ENCODE results near the gene SEC61G. TPM values are rescaled to one million over a fixed set of nuclear protein-coding genes. Genes with fewer than 3 reads are reported as not detected.

Gene SEC61G
- total RNA-seq, result 81.5 TPM

GRCh38 chr7:54758702-54759592 is at the start of gene SEC61G:
Gene SEC61G (minus strand): TSS chr7:54759211. CDS start chr7:54757588, 1,623 bp downstream.
- Histone ChIP-seq H3K9me3 (no peaks in the 10 kb centered on the region), H3K4me1 (peaks cover 32% of the 10 kb centered on the region), H3K27ac (peak within 1 kb of the TSS; percentile 80), H3K36me3 (peaks cover 0 to 6% of the 10 kb centered on the region in 2 donors), H3K4me3 (peak within 1 kb of the TSS; percentile 86 to 99), H3K27me3 (no peaks in the 10 kb centered on the region)
- intact Hi-C loops (cut with DNase I), result no loop called here
- TF ChIP-seq POLR2AphosphoS5 (IDR thresholded peaks at IDR 0.05; ENCODE audit: insufficient read depth in 1 of 2, low read depth in 1 of 2), result peak; percentile 97 to 98
- no peak for TF ChIP-seq CTCF (IDR thresholded peaks at IDR 0.05)
- TF ChIP-seq POLR2A (IDR thresholded peaks at IDR 0.05), result peak in 1 of 2 donors; percentile 76
- peak in 1 of 2 donors; percentile 98 for DNase-seq (ENCODE audit: extremely low spot score in 2 of 2)

GRCh38 chr7:54802841-54803240 is 43.8 kb upstream of the SEC61G start:
- H3K27me3 ChIP-seq, result no peaks in the 10 kb centered on the region
- no peak overlapping the region for H3K27ac ChIP-seq
- H3K4me3 ChIP-seq, result no peak overlapping the region
- H3K9me3 ChIP-seq, result no peaks in the 10 kb centered on the region
- peaks cover 6% of the 10 kb centered on the region for H3K4me1 ChIP-seq
- intact Hi-C loops (cut with DNase I), result no loop called here
- no peaks in the 10 kb centered on the region for H3K36me3 ChIP-seq
- no peak for DNase-seq (ENCODE audit: extremely low spot score in 2 of 2)
- TF ChIP-seq POLR2A (IDR thresholded peaks at IDR 0.05) (no peak), CTCF (IDR thresholded peaks at IDR 0.05) (no peak), POLR2AphosphoS5 (IDR thresholded peaks at IDR 0.05; ENCODE audit: insufficient read depth in 1 of 2, low read depth in 1 of 2) (no peak)

- Histone ChIP-seq H3K36me3 (no peaks in the 10 kb centered on the region), H3K4me1 (peaks cover 8% of the 10 kb centered on the region), H3K27ac (no peak overlapping the region), H3K9me3 (no peaks in the 10 kb centered on the region), H3K4me3 (no peak overlapping the region), H3K27me3 (no peaks in the 10 kb centered on the region)
- TF ChIP-seq POLR2A (IDR thresholded peaks at IDR 0.05) (no peak), POLR2AphosphoS5 (IDR thresholded peaks at IDR 0.05; ENCODE audit: insufficient read depth in 1 of 2, low read depth in 1 of 2) (no peak)
- no peak for DNase-seq (ENCODE audit: extremely low spot score in 2 of 2)
- intact Hi-C loops (cut with DNase I), result no loop called here
Measured at GRCh38 chr7:54802114-54802513, 43.1 kb upstream of the SEC61G start.

GRCh38 chr7:54799792-54800191 is 40.8 kb upstream of the SEC61G start:
- TF ChIP-seq POLR2A (IDR thresholded peaks at IDR 0.05), result no peak
- no peak for TF ChIP-seq POLR2AphosphoS5 (IDR thresholded peaks at IDR 0.05; ENCODE audit: insufficient read depth in 1 of 2, low read depth in 1 of 2)
- TF ChIP-seq CTCF (IDR thresholded peaks at IDR 0.05), result no peak
- intact Hi-C loops (cut with DNase I), result no loop called here
- Histone ChIP-seq H3K9me3 (no peaks in the 10 kb centered on the region), H3K4me1 (peaks cover 8% of the 10 kb centered on the region), H3K36me3 (no peaks in the 10 kb centered on the region), H3K27me3 (no peaks in the 10 kb centered on the region), H3K4me3 (no peak overlapping the region), H3K27ac (no peak overlapping the region)
- DNase-seq (ENCODE audit: extremely low spot score in 2 of 2), result no peak

- TF ChIP-seq CTCF (IDR thresholded peaks at IDR 0.05) (no peak), POLR2AphosphoS5 (IDR thresholded peaks at IDR 0.05; ENCODE audit: insufficient read depth in 1 of 2, low read depth in 1 of 2) (peak in 1 of 2 donors; percentile 65), POLR2A (IDR thresholded peaks at IDR 0.05) (no peak)
- Histone ChIP-seq H3K9me3 (no peaks in the 10 kb centered on the region), H3K4me1 (peaks cover 8% of the 10 kb centered on the region), H3K27ac (no peak overlapping the region), H3K4me3 (no peak overlapping the region), H3K27me3 (no peaks in the 10 kb centered on the region), H3K36me3 (no peaks in the 10 kb centered on the region)
- DNase-seq (ENCODE audit: extremely low spot score in 2 of 2), result no peak
- intact Hi-C loops (cut with DNase I), result no loop called here
Measured at GRCh38 chr7:54798530-54798929, 39.5 kb upstream of the SEC61G start.

Data from vagina (tissue), 2 donors.